GM12878 (cell line): Measurements from ENCODE around the gene PODXL2.

Experiments used
- PAX5 ChIP-seq: IDR thresholded peaks from 2 replicates; pipeline ENCODE4 v1.6.1; 2011; ENCODE audit warnings: low read depth, low read length, borderline replicate concordance
- POLR2A ChIP-seq: IDR thresholded peaks from 2 replicates; pipeline ENCODE4 v1.6.1; 2011; ENCODE audit warnings: low read depth, mild to moderate bottlenecking, low read length
- TAF1 ChIP-seq: IDR thresholded peaks from 2 replicates; pipeline ENCODE4 v1.6.1; 2011; ENCODE audit warnings: mild to moderate bottlenecking, low read depth, low read length, borderline replicate concordance

GRCh38 chr3:127698286-127698685, 69.3 kb downstream of the PODXL2 start:
- no peak for TF ChIP-seq TAF1
- no peak for TF ChIP-seq POLR2A
- TF ChIP-seq PAX5, result no peak
